K562 (cell line): ENCODE measurements around the gene TUT1. TPM values are rescaled to one million over a fixed set of nuclear protein-coding genes. Genes with fewer than 3 reads are reported as not detected.

Source experiments
- BDP1 ChIP-seq: IDR thresholded peaks from 3 replicates; pipeline ENCODE4 v1.6.1; 2011; ENCODE audit not compliant: insufficient read length, insufficient read depth
- CHAMP1 ChIP-seq: fragments of 450-650 bp; IDR thresholded peaks from 2 replicates; pipeline ENCODE4 v1.6.1; 2016; ENCODE audit warnings: mild to moderate bottlenecking
- CREB5 ChIP-seq: fragments of 250-450 bp; sonication (Bioruptor Pico); IDR thresholded peaks from 2 replicates; pipeline ENCODE4 v1.5.0; 2020; ENCODE audit warnings: mild to moderate bottlenecking
- CXXC5 ChIP-seq: fragments of 250-450 bp; sonication (Bioruptor Pico); IDR thresholded peaks from 2 replicates; pipeline ENCODE4 v1.8.0; 2022; ENCODE audit warnings: inconsistent platforms, mild to moderate bottlenecking, moderate library complexity
- ETV1 ChIP-seq: fragments of 450-650 bp; conservative IDR thresholded peaks from 2 replicates; pipeline ENCODE4 v1.6.1; 2016; ENCODE audit warnings: missing genetic modification characterization, control low read depth, low read depth, missing compliant biosample characterization
- GABPB2 ChIP-seq: fragments of 250-450 bp; sonication (Bioruptor Pico); conservative IDR thresholded peaks from 2 replicates; pipeline ENCODE4 v1.5.1; 2021; ENCODE audit warnings: mild to moderate bottlenecking
- GTF2B ChIP-seq: IDR thresholded peaks from 2 replicates; pipeline ENCODE4 v1.6.1; 2011; ENCODE audit not compliant: insufficient read length; ENCODE audit errors: extremely low read depth
- HEY1 ChIP-seq: fragments of 250-450 bp; sonication (Bioruptor Pico); IDR thresholded peaks from 2 replicates; pipeline ENCODE4 v1.5.0; 2020; ENCODE audit warnings: mild to moderate bottlenecking, moderate library complexity, borderline replicate concordance
- HOXB6 ChIP-seq: fragments of 250-450 bp; sonication (Bioruptor Pico); IDR thresholded peaks from 2 replicates; pipeline ENCODE4 v1.5.1; 2022; ENCODE audit warnings: mild to moderate bottlenecking, borderline replicate concordance
- KLF1 ChIP-seq: fragments of 450-650 bp; IDR thresholded peaks from 2 replicates; pipeline ENCODE4 v1.6.1; 2016; ENCODE audit warnings: missing genetic modification characterization, missing compliant biosample characterization
- PHB ChIP-seq: fragments of 250-450 bp; sonication (Bioruptor Pico); IDR thresholded peaks from 2 replicates; pipeline ENCODE4 v1.5.0; 2021
- PKNOX1 ChIP-seq: fragments of 450-650 bp; IDR thresholded peaks from 2 replicates; pipeline ENCODE4 v1.6.1; 2016
- RAD21 ChIP-seq, 2 experiments: fragments of 250-450 bp in 1 of 2; fragments of 450-650 bp in 1 of 2; sonication (Bioruptor Pico) in 1 of 2; formaldehyde crosslinking in 1 of 2; IDR thresholded peaks in 1 of 2; conservative IDR thresholded peaks in 1 of 2; 2 replicates each; pipeline versions ENCODE4 v1.4.0 to v1.8.0; 2020 to 2022; ENCODE audit warnings: mild to moderate bottlenecking in 2 of 2, moderate library complexity in 1 of 2
- SNIP1 ChIP-seq: fragments of 450-650 bp; IDR thresholded peaks from 2 replicates; pipeline ENCODE4 v1.7.1; 2017; ENCODE audit warnings: low read depth, mild to moderate bottlenecking
- TAL1 ChIP-seq: fragments of 450-650 bp; IDR thresholded peaks from 2 replicates; pipeline ENCODE4 v1.6.1; 2016; ENCODE audit warnings: mild to moderate bottlenecking
- TARDBP ChIP-seq: fragments of 450-650 bp; IDR thresholded peaks from 2 replicates; pipeline ENCODE4 v1.6.1; 2016
- U2AF2 ChIP-seq: fragments of 200-400 bp; formaldehyde crosslinking; optimal IDR thresholded peaks from 2 replicates; pipeline ENCODE3; 2017; ENCODE audit warnings: low read depth, mild to moderate bottlenecking, low read length
- ZBED1 ChIP-seq: IDR thresholded peaks from 2 replicates; pipeline ENCODE4 v1.6.1; 2014
- ZBTB2 ChIP-seq: fragments of 450-650 bp; IDR thresholded peaks from 2 replicates; pipeline ENCODE4 v1.6.1; 2016; ENCODE audit warnings: antibody characterized with exemption
- ZFP30 ChIP-seq: fragments of 250-450 bp; sonication (Bioruptor Pico); IDR thresholded peaks from 2 replicates; pipeline ENCODE4 v1.8.0; 2022; ENCODE audit warnings: moderate library complexity, mild to moderate bottlenecking, inconsistent platforms, borderline replicate concordance
- ZNF212 ChIP-seq: fragments of 450-650 bp; formaldehyde crosslinking; IDR thresholded peaks from 2 replicates; pipeline ENCODE4 v1.4.0; 2020; ENCODE audit warnings: mild to moderate bottlenecking
- ZNF436 ChIP-seq: fragments of 250-450, 450-650 bp; sonication (Bioruptor Pico); formaldehyde crosslinking; IDR thresholded peaks from 2 replicates; pipeline ENCODE4 v1.7.0; 2020; ENCODE audit warnings: mild to moderate bottlenecking
- ZNF586 ChIP-seq: fragments of 450-650 bp; formaldehyde crosslinking; conservative IDR thresholded peaks from 2 replicates; pipeline ENCODE4 v1.4.0; 2020; ENCODE audit warnings: mild to moderate bottlenecking, moderate library complexity
- ZNF785 ChIP-seq: fragments of 250-450 bp; sonication (Bioruptor Pico); IDR thresholded peaks from 2 replicates; pipeline ENCODE4 v1.4.0; 2020; ENCODE audit warnings: mild to moderate bottlenecking
- polyA plus RNA-seq, 8 experiments: library from polyadenylated mRNA; depleted of rRNA in 4 of 8; stranded (reverse) in 5 of 8; unstranded in 3 of 8; fragments of >200 nt; fragmentation: Nextera tagmentation in 2 of 8; fragmentation: Illumina TruSeq in 1 of 8; extraction: Ambion mirVana in 2 of 8; extraction: Trizol in 1 of 8; gene quantifications; 2 replicates each; pipeline versions ENCODE4 v1.2.1 to v1.2.3, GENCODE V29; 2011 to 2014; ENCODE audit warnings: inconsistent platforms in 1 of 8, missing spikeins in 1 of 8
- total RNA-seq, 7 experiments: library from RNA; depleted of rRNA in 6 of 7; stranded (reverse); fragments of >200 nt in 6 of 7; fragmentation: Illumina TruSeq in 2 of 7; extraction: Trizol in 2 of 7; gene quantifications; 2 replicates each; pipeline versions ENCODE4 v1.2.1 to v1.2.3, GENCODE V29; 2011 to 2021; ENCODE audit warnings: low replicate concordance in 1 of 7

TUT1 gene
- total and polyA plus RNA-seq, 9 of the 15 experiments (the other 6 are each of a cell fraction or from before 2014, with no cell fraction given): 0.66 to 44.3 (median 15.7) TPM

DNA sequence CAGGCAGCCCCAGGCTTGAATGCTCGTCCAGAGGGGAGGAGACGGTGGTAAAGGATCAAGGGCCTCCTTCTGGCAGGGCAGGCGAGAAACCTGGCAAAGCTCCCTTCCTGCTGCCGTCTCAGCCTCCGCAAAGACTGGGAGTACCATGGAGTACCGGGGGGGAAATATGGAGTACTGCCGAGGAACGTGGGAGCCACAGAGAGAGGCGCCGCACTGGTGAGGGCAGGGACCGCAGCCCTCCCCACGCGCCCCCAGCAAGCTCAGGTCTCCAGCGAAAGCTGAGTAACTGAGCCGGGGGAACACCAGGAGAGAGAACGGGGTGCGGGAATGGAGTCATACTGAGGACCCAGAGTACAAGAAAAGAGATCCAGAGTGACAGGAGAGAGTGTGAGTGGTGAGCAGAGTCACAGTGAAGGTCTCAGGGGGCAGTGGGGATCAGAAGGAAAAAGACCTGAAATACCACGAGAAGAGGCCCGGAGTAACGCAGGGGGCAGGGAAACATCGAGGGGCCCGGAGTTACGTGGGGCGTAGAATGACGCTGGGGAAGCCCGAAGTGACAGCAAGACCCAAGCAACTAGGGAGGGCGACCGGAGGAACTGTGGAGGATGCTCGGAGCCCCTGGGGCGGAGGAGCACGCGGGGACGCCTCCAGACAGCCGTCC lies 20.5 kb upstream of the TUT1 start (continued):
- TF ChIP-seq ZNF586 (no peak), ZNF212 (CRISPR knock-in tag) (no peak), TAL1 (no peak), RAD21 (CRISPR knock-in tag; conservative IDR thresholded peaks at IDR 0.05 in 1 of 2, IDR thresholded peaks at IDR 0.05 in 1 of 2) (peak in 1 of 2 experiments; percentile 13; a peak in 1 of 4 replicates), PKNOX1 (peak; percentile 64; the same call in 1 of the 2 replicates), HEY1 (CRISPR knock-in tag) (no peak), GABPB2 (CRISPR knock-in tag) (no peak), ETV1 (no peak), ZNF785 (no peak), CREB5 (CRISPR knock-in tag) (no peak), ZNF436 (CRISPR knock-in tag) (no peak), KLF1 (tag) (no peak), TARDBP (no peak), PHB (no peak), ZBED1 (no peak), BDP1 (no peak), HOXB6 (CRISPR knock-in tag) (no peak), ZFP30 (CRISPR knock-in tag) (no peak), ZBTB2 (peak; percentile 65; the same call in 1 of the 2 replicates), U2AF2 (no peak), CHAMP1 (no peak), GTF2B (no peak), CXXC5 (no peak), SNIP1 (no peak)
